ENCODE results near the gene PLK2.

PLK2 gene

GRCh38 chr5:58458141-58458742 is 1.6 kb downstream of the PLK2 start:
- no peak for DNase-seq (ENCODE audit: low spot score)
- no peak for TF ChIP-seq CTCF (IDR thresholded peaks at IDR 0.05; ENCODE audit: borderline replicate concordance, control extremely low read depth, extremely low read depth, insufficient read depth, missing control alignments)
- in situ Hi-C loops (cut with MboI; ENCODE audit: low sequenced_read_pairs, unreplicated experiment), result loop anchor here (25.0 kb wide), 1 partner anchor 946 kb away; no protein-coding TSS in a partner anchor

- DNase-seq (ENCODE audit: low spot score), result no peak
- in situ Hi-C loops (cut with MboI; ENCODE audit: low sequenced_read_pairs, unreplicated experiment), result loop anchor here (25.0 kb wide), 1 partner anchor 945 kb away; no protein-coding TSS in a partner anchor
- TF ChIP-seq CTCF (IDR thresholded peaks at IDR 0.05; ENCODE audit: borderline replicate concordance, control extremely low read depth, extremely low read depth, insufficient read depth, missing control alignments), result no peak
Observed at GRCh38 chr5:58457050-58457449, 2.8 kb downstream of the PLK2 start.

GRCh38 chr5:58456486-58456885 is 3.4 kb downstream of the PLK2 start:
- TF ChIP-seq CTCF (IDR thresholded peaks at IDR 0.05; ENCODE audit: borderline replicate concordance, control extremely low read depth, extremely low read depth, insufficient read depth, missing control alignments), result no peak
- in situ Hi-C loops (cut with MboI; ENCODE audit: low sequenced_read_pairs, unreplicated experiment), result loop anchor here (25.0 kb wide), 1 partner anchor 944 kb away; no protein-coding TSS in a partner anchor
- no peak for DNase-seq (ENCODE audit: low spot score)

GRCh38 chr5:58456026-58456425 is 3.9 kb downstream of the PLK2 start:
- in situ Hi-C loops (cut with MboI; ENCODE audit: low sequenced_read_pairs, unreplicated experiment), result loop anchor here (25.0 kb wide), 1 partner anchor 944 kb away; no protein-coding TSS in a partner anchor
- TF ChIP-seq CTCF (IDR thresholded peaks at IDR 0.05; ENCODE audit: borderline replicate concordance, control extremely low read depth, extremely low read depth, insufficient read depth, missing control alignments), result no peak
- DNase-seq (ENCODE audit: low spot score), result no peak

- no peak for DNase-seq (ENCODE audit: low spot score)
Observed at GRCh38 chr5:58455480-58455879, 4.4 kb downstream of the PLK2 start.

GRCh38 chr5:58455066-58455465 is 4.8 kb downstream of the PLK2 start:
- no peak for DNase-seq (ENCODE audit: low spot score)
- in situ Hi-C loops (cut with MboI; ENCODE audit: low sequenced_read_pairs, unreplicated experiment), result loop anchor here (25.0 kb wide), 1 partner anchor 943 kb away; no protein-coding TSS in a partner anchor
- TF ChIP-seq CTCF (IDR thresholded peaks at IDR 0.05; ENCODE audit: borderline replicate concordance, control extremely low read depth, extremely low read depth, insufficient read depth, missing control alignments), result no peak

More at GRCh38 chr5:58455480-58455879, 4.4 kb downstream of the PLK2 start:
- in situ Hi-C loops (cut with MboI; ENCODE audit: low sequenced_read_pairs, unreplicated experiment), result loop anchor here (25.0 kb wide), 1 partner anchor 943 kb away; no protein-coding TSS in a partner anchor
- no peak for TF ChIP-seq CTCF (IDR thresholded peaks at IDR 0.05; ENCODE audit: borderline replicate concordance, control extremely low read depth, extremely low read depth, insufficient read depth, missing control alignments)
